ENCODE measurements around the gene CD180. TPM values are rescaled to one million over a fixed set of nuclear protein-coding genes. Genes with fewer than 3 reads are reported as not detected.
A peak's percentile ranks its signal among the peaks of the same experiment; 100 is the strongest.

The CD180 gene
- total RNA-seq, 1 donor from 2014 or later, result 0.65 TPM

GRCh38 chr5:67195406-67196275, 958 bp downstream of the CD180 start:
- ATAC-seq (ENCODE audit: poor library complexity), result no peak
- intact Hi-C loops (cut with DNase I), result no loop called here

GRCh38 chr5:67194166-67194565, 2.4 kb downstream of the CD180 start:
- ATAC-seq (ENCODE audit: poor library complexity) (no peak), DNase-seq (no peak)
- intact Hi-C loops (cut with DNase I), result no loop called here

More at GRCh38 chr5:67195406-67196275, 958 bp downstream of the CD180 start:
- no peak for DNase-seq

- intact Hi-C loops (cut with DNase I), result no loop called here
- no peak for DNase-seq
- no peak for ATAC-seq (ENCODE audit: poor library complexity)
Observed at GRCh38 chr5:67193439-67193807, 3.2 kb downstream of the CD180 start.

GRCh38 chr5:67192719-67193438, 3.7 kb downstream of the CD180 start:
- DNase-seq (no peak), ATAC-seq (ENCODE audit: poor library complexity) (peak; percentile 16)
- intact Hi-C loops (cut with DNase I), result no loop called here

GRCh38 chr5:67190861-67191260, 5.7 kb downstream of the CD180 start:
- DNase-seq (no peak), ATAC-seq (ENCODE audit: poor library complexity) (no peak)
- intact Hi-C loops (cut with DNase I), result no loop called here

GRCh38 chr5:67190410-67190809, 6.2 kb downstream of the CD180 start:
- ATAC-seq (ENCODE audit: poor library complexity), result no peak
- intact Hi-C loops (cut with DNase I), result no loop called here
- DNase-seq, result no peak

- ATAC-seq (ENCODE audit: poor library complexity), result no peak
- DNase-seq, result no peak
- intact Hi-C loops (cut with DNase I), result no loop called here
Observed at GRCh38 chr5:67189931-67190330, 6.7 kb downstream of the CD180 start.

- DNase-seq (no peak), ATAC-seq (ENCODE audit: poor library complexity) (no peak)
- intact Hi-C loops (cut with DNase I), result no loop called here
Observed at GRCh38 chr5:67189079-67189354, 7.6 kb downstream of the CD180 start.

GRCh38 chr5:67188274-67189078, 8.1 kb downstream of the CD180 start:
- intact Hi-C loops (cut with DNase I), result no loop called here
- DNase-seq (no peak), ATAC-seq (ENCODE audit: poor library complexity) (no peak)

GRCh38 chr5:67187006-67187715, 9.4 kb downstream of the CD180 start:
- intact Hi-C loops (cut with DNase I), result no loop called here
- DNase-seq (no peak), ATAC-seq (ENCODE audit: poor library complexity) (no peak)

- DNase-seq, result no peak
- peak; percentile 66 for ATAC-seq (ENCODE audit: poor library complexity)
- intact Hi-C loops (cut with DNase I), result no loop called here
Observed at GRCh38 chr5:67183859-67184258, 12.7 kb downstream of the CD180 start.

- intact Hi-C loops (cut with DNase I), result no loop called here
- DNase-seq (peak; percentile 78), ATAC-seq (ENCODE audit: poor library complexity) (peak; percentile 94)
Observed at GRCh38 chr5:67182301-67182790, 14.3 kb downstream of the CD180 start.

- intact Hi-C loops (cut with DNase I), result no loop called here
- DNase-seq (no peak), ATAC-seq (ENCODE audit: poor library complexity) (peak; percentile 13)
Observed at GRCh38 chr5:67181648-67182221, 14.9 kb downstream of the CD180 start.

- ATAC-seq (ENCODE audit: poor library complexity) (no peak), DNase-seq (no peak)
- intact Hi-C loops (cut with DNase I), result no loop called here
Observed at GRCh38 chr5:67179697-67180361, 16.8 kb downstream of the CD180 start.

- no peak for DNase-seq
- intact Hi-C loops (cut with DNase I), result no loop called here
- no peak for ATAC-seq (ENCODE audit: poor library complexity)
Observed at GRCh38 chr5:67178966-67179365, 17.6 kb downstream of the CD180 start.

GRCh38 chr5:67178085-67178484, 18.5 kb downstream of the CD180 start:
- no peak for DNase-seq
- intact Hi-C loops (cut with DNase I), result no loop called here
- ATAC-seq (ENCODE audit: poor library complexity), result no peak

- no peak for DNase-seq
- intact Hi-C loops (cut with DNase I), result no loop called here
- no peak for ATAC-seq (ENCODE audit: poor library complexity)
Observed at GRCh38 chr5:67176936-67177335, 19.7 kb downstream of the CD180 start.

GRCh38 chr5:67173959-67174358, 22.6 kb downstream of the CD180 start:
- no peak for DNase-seq
- no peak for ATAC-seq (ENCODE audit: poor library complexity)
- intact Hi-C loops (cut with DNase I), result no loop called here

All from Right ventricle myocardium superior (tissue), 1 donor.